Ovary (tissue), 9 donors: ENCODE data around the gene FH. TPM values are rescaled to one million over a fixed set of nuclear protein-coding genes. Genes with fewer than 3 reads are reported as not detected.

Experiments
- DNase-seq, 5 donors: peaks; one replicate each; pipeline ENCODE4 v3.0.0-alpha.2; 2019 to 2020
- H3K27ac ChIP-seq, 2 donors: fragments of 200-600 bp; one replicate each; pipeline versions ENCODE4 v1.5.1 to v1.8.0; 2019 to 2022
- H3K27me3 ChIP-seq: fragments of 200-600 bp; one replicate; pipeline ENCODE4 v1.8.0; 2022
- H3K36me3 ChIP-seq: fragments of 200-600 bp; sonication (generic); one replicate; pipeline ENCODE4 v1.5.1; 2019
- H3K4me1 ChIP-seq: one replicate; pipeline ENCODE4 v1.8.1; 2013; ENCODE audit warnings: mild to moderate bottlenecking, moderate library complexity; ENCODE audit not compliant: insufficient read depth
- H3K4me3 ChIP-seq: fragments of 200-600 bp; sonication (generic); one replicate; pipeline ENCODE4 v1.5.1; 2017
- H3K9me3 ChIP-seq, 2 donors: fragments of 200-600 bp in 1 of 2; sonication (generic) in 1 of 2; one replicate each; pipeline versions ENCODE4 v1.5.1 to v1.8.1; 2013 to 2019; ENCODE audit warnings: mild to moderate bottlenecking in 1 of 2, moderate library complexity in 1 of 2
- CTCF ChIP-seq, 3 donors: fragments of 450-650 bp in 2 of 3; fragments of 200-600 bp in 1 of 3; IDR thresholded peaks; one replicate each; pipeline versions ENCODE4 v1.5.1 to v1.8.0; 2016 to 2022; ENCODE audit warnings: antibody characterized with exemption in 3 of 3, mild to moderate bottlenecking in 1 of 3
- EP300 ChIP-seq: sonication (generic); formaldehyde crosslinking; IDR thresholded peaks from one replicate; pipeline ENCODE4 v1.6.1; 2017; ENCODE audit warnings: antibody characterized with exemption
- POLR2A ChIP-seq: fragments of 450-650 bp; IDR thresholded peaks from one replicate; pipeline ENCODE4 v1.6.1; 2017; ENCODE audit warnings: antibody characterized with exemption, mild to moderate bottlenecking, moderate library complexity
- WGBS, 3 donors: extraction: QIAGEN DNeasy Blood & Tissue Kit in 1 of 3; methylation state at CpG; one replicate each; pipeline versions ENCODE4 v1.1.5 to v1.1.7; 2013 to 2017; 5-methylcytosine and 5-hydroxymethylcytosine counted together
- intact Hi-C, 4 donors: fragments of 100-400 bp; cut with DNase I; formaldehyde crosslinking; loops; one replicate each; pipeline versions ENCODE4 v1.11.0 to v1.15.1; 2022 to 2023
- polyA plus RNA-seq, 2 donors: library from polyadenylated mRNA; stranded (reverse); fragments of 200-250 nt in 1 of 2; fragments of 350-450 nt in 1 of 2; fragmentation: Illumina TruSeq in 1 of 2; extraction: RNeasy Lipid Tissue Mini Kit (QIAGEN cat#74804) in 1 of 2; gene quantifications; one replicate each; pipeline ENCODE4 v1.2.3, GENCODE V29; 2013 to 2014
- total RNA-seq, 7 donors: library from RNA; depleted of rRNA in 2 of 7; stranded (reverse); fragments of >200 nt in 2 of 7; fragmentation: NEBNext Ultra II Directional in 3 of 7; extraction: Animal tissue kit (Norgen Biotek cat#: 25700) in 3 of 7; gene quantifications; one replicate each; pipeline versions ENCODE4 v1.1.0 to v1.2.4, GENCODE V29; 2016 to 2023
- donor health status: DM: no; HTN: no; CAD: no; lungs with moderate emphysema.
- donor health status: DM: no; HTN: no; CAD: no.
- donor health status: Bipolar disorder and iron deficiency.
- donor health status: DM: yes; HTN: yes; CAD: no.
- donor health status: DM: no; HTN: no; CAD: no.
- donor health status: DM: yes; HTN: yes; CAD: no.

The FH gene
- total and polyA plus RNA-seq, 9 donors, result 19.2 to 64.4 (median 40.5) TPM

DNA sequence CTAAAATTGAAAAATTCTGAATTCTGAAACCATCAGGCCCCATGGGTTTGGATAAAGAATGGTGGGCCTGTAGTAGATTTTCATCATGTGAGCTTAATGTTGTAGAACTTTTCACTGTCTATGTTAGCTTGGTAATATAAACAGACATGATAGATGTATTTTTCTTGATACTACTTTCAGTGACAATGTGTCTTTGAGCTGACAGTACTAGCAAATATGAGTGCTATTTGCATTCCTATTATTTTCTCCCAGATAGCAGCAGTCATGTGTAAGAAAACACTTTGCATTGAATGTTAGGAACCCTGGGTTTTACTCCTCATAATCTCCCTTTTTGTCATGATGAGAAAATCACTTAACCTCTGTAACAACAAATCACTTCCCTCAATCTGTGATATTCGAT, 30.8 kb upstream of the FH start:
- H3K36me3 ChIP-seq, result no peaks in the 10 kb centered on the region
- H3K4me3 ChIP-seq, result no peak overlapping the region
- no peaks in the 10 kb centered on the region for H3K9me3 ChIP-seq
- TF ChIP-seq POLR2A (no peak), CTCF (IDR thresholded peaks at IDR 0.05) (no peak), EP300 (no peak)
- no peak overlapping the region for H3K27ac ChIP-seq
- WGBS, 3 donors, result 69 to 79% (median 74%) methylated on average over 1 of the region's 1 CpG
- no peak for DNase-seq
- H3K27me3 ChIP-seq, result no peaks in the 10 kb centered on the region
- no peaks in the 10 kb centered on the region for H3K4me1 ChIP-seq
- intact Hi-C loops, result no loop called here

DNA sequence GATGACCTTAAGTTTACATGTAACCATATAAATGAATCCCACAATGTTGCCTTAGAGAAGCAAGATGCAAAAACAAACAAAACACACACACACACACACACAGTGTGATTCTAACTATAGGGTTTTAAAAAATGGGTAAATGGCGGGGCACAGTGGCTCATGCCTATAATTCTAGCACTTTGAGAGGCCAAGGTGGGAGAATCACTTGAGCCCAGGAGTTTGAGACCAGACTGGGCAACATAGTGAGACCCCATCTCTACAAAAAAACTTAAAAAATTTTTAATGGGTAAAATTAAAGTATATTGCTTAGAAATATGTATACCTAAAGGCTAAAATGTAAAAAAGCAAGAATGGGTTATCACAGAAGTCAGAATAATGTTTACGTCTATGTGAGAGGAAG, 28.5 kb upstream of the FH start:
- intact Hi-C loops, result no loop called here
- TF ChIP-seq EP300 (no peak), POLR2A (no peak), CTCF (IDR thresholded peaks at IDR 0.05) (no peak)
- no peak overlapping the region for H3K27ac ChIP-seq
- WGBS, 3 donors, result 38 to 74% (median 61%) methylated on average over 2 of the region's 2 CpGs
- no peaks in the 10 kb centered on the region for H3K4me1 ChIP-seq
- H3K4me3 ChIP-seq, result no peak overlapping the region
- no peak for DNase-seq
- H3K36me3 ChIP-seq, result no peaks in the 10 kb centered on the region
- H3K27me3 ChIP-seq, result no peaks in the 10 kb centered on the region
- no peaks in the 10 kb centered on the region for H3K9me3 ChIP-seq

GRCh38 chr1:241542199-241542907, 22.8 kb upstream of the FH start:
- intact Hi-C loops, result no loop called here
- no peaks in the 10 kb centered on the region for H3K36me3 ChIP-seq
- 76 to 86% (median 80%) methylated on average over 7 of the region's 7 CpGs for WGBS, 3 donors
- TF ChIP-seq POLR2A (no peak), EP300 (no peak), CTCF (IDR thresholded peaks at IDR 0.05) (no peak)
- H3K9me3 ChIP-seq, result no peaks in the 10 kb centered on the region
- H3K4me1 ChIP-seq, result no peaks in the 10 kb centered on the region
- DNase-seq, result no peak
- H3K27me3 ChIP-seq, result no peaks in the 10 kb centered on the region
- H3K27ac ChIP-seq, result no peak overlapping the region
- no peak overlapping the region for H3K4me3 ChIP-seq

GRCh38 chr1:241536969-241537368, 17.4 kb upstream of the FH start:
- Histone ChIP-seq H3K27me3 (no peaks in the 10 kb centered on the region), H3K4me1 (no peaks in the 10 kb centered on the region), H3K9me3 (no peaks in the 10 kb centered on the region), H3K27ac (no peak overlapping the region), H3K4me3 (no peak overlapping the region), H3K36me3 (no peaks in the 10 kb centered on the region)
- DNase-seq, result no peak
- WGBS, 3 donors, result 73 to 76% (median 75%) methylated on average over 2 of the region's 2 CpGs
- intact Hi-C loops, result no loop called here
- TF ChIP-seq EP300, result no peak
- no peak for TF ChIP-seq CTCF (IDR thresholded peaks at IDR 0.05)
- no peak for TF ChIP-seq POLR2A
